NCI-H2196 (cell line): ENCODE results near the gene EVA1C.
"Not testable (repeated sequence)": the region's sequence is repeated elsewhere in the genome, so short reads cannot be mapped to it uniquely, and the experiment has no call there.

Experiments used
- DNase-seq: peaks from one replicate; lab custom pipeline; 2025; ENCODE audit not compliant: unreplicated experiment; lab: John Stamatoyannopoulos, UW

Gene EVA1C

DNA sequence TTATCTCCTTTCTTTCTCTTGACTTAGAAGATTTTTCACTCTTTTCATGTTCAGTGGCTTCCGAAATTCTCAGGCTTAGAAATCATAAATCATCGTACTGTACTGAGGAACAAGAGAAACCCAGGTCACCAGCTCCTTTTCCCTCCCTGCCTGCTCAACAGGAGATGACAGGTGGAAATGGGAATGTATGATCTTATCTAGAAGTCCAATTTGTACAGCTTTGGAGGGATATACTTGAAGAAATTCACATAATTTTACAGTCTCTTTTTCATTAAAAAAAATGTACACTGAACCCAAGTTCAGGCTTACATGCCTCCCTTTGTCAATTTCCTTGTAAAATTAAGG lies 11.7 kb downstream of the EVA1C start:
- no peak for DNase-seq

DNA sequence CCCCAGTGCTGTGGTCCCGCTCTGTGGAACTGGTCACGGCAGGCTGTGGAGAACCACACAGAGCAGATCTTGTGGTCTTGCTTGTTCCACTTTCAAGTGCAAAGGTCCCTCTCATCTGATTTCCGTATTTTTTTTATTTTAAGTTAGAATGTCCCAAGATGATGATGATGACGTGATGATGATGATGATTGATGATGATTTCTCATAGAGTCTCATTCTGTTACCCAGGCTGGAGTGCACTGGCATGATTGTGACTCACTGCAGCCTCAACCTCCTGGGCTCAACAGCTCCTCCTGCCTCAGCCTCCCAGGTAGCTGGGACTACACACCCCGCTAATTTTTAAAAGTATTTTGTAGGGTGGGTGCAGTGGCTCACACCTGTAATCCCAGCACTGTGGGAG lies 12.2 kb downstream of the EVA1C start:
- DNase-seq: no peak

DNA sequence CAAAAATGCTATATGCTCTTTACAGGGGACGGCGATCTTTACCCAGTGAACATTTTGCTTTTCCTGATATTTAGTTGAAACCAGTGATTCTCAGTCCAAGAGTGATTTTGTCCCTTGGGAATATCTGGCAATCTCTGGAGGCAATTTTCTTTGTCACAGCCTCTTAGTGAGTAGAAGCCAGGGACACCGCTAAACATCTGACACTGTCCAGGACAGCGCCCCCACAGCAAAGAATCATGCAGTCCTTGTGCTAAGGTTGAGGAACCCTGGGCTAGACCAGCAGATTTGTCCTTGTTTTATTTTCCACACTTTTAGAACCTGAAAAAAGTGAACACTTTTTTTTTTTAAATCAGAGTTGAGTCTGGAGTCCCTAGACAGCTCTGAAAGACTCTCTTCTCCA lies 13.1 kb downstream of the EVA1C start:
- no peak for DNase-seq

GRCh38 chr21:32426066-32426465 lies 13.6 kb downstream of the EVA1C start:
- DNase-seq: no peak

GRCh38 chr21:32426592-32427051 lies 14.1 kb downstream of the EVA1C start:
- DNase-seq: no peak

- DNase-seq: no peak
Measured at GRCh38 chr21:32427958-32428623, 15.6 kb downstream of the EVA1C start.

GRCh38 chr21:32432982-32433660 lies 20.6 kb downstream of the EVA1C start:
- DNase-seq: not testable (repeated sequence)

- DNase-seq: no peak
Measured at GRCh38 chr21:32437729-32438128, 25.2 kb downstream of the EVA1C start.

DNA sequence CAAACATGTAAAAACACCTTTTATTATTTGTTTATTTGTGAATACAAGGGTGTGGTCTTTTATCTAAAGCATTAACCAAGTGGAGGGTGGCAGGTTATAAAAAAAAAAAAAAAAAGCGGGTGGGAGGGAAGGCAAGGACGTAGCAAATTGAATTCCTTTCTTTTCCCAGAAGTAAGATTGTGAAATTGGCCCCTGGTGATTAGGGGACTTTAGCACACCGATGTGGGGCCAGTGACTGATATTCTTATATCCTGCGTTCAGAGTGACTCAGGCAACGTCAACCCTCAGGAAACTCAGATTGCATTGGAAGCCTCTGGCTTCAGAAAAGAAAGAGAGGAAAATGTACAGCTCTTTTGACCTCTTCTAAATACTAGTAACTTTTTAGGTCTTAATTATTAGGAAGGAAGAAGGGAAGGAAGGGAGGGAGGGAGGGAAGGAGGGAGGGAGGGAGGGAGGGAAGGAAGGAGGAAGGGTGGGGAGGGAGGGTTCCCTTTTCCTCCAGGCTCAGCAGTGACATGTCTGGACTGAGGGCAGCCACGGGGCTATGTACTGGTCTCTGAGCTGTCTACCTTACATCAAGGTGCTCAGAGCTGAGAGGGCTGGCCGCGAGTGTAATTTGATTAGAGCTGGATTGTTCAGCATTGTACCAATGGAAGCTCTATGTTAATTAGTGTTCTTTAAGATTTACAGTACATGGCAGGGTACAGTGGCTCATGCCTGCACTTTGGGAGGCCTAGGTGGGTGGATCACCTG lies 30.2 kb downstream of the EVA1C start:
- no peak for DNase-seq

DNA sequence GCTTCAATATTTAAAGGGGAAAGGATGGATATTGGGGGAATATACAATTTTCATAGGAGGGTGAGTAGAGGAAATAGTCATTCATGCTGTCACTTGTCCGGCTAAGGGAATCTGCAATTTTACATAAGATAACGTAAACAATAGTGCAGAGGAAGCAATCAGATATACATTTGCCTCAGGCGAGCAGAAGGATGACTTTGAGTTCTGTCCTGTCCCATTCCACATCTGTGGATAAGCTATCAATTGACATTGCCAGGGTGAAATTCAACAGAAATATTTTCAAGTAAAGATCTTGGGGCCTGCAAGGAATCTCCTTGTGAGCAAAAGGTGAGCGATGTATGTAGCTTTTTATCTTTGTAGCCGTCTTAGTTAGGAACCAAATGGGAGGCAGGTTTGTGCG lies 32.6 kb downstream of the EVA1C start:
- no peak for DNase-seq

GRCh38 chr21:32446440-32446839 lies 33.9 kb downstream of the EVA1C start:
- not testable (repeated sequence) for DNase-seq

DNA sequence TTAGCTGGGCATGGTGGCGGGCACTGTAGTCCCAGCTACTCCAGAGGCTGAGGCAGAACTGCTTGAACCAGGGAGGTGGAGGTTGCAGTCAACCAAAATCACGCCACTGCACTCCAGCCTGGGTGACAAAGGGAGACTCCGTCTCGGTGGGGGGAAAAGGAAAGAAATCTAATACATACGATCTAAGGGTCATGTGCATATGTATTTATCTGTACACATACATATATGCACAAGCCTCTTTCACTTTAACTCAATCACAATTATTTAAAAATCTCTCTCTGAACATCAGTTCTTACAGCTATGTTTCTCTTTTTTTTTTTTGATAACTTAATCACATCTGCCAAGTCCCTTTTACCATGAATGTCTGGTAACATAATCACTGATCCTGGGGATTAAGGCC lies 34.7 kb downstream of the EVA1C start:
- no peak for DNase-seq

GRCh38 chr21:32448803-32449594 lies 36.5 kb downstream of the EVA1C start:
- DNase-seq: no peak

DNA sequence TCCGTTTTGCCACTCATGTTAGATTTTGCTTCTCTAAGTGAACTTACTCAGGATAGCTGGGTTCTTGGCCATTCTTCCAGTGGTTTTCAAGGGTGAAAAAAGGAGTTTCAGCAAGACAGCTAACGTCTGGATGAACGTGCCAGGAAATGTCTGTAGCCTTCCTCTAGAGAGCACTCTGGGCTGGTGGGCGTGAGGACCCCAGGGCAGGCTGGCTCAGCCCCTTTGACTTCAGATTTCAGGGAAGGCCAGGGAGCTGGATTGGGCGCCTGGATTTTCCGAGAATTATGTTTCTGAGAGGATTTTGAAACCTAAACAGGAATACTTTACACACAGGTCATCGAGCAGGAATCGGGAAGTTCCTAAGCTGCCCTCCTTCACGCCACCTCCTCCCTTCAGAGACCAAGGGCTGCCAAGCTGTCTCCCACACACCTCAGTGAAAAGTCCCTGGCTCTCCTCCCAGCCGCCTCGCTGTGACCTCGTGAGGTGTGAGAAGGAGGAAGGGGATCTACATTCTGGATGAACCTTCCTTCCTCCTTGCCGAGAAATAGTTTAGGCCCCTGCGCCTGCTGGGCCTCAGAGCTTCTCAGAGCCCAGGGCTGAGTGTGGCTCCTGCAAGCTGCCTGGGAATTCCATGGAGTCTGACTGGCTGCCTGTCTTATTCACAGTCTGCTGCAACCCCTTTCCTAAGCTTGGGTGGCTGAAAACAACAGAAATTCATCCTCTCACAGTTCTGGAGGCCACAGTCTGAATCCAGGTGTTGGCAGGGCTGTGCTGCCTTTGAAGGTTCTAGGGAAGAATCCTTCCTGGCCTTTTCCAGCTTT lies 38.6 kb downstream of the EVA1C start:
- not testable (repeated sequence) for DNase-seq

- DNase-seq: not testable (repeated sequence)
Measured at GRCh38 chr21:32452191-32452590, 39.7 kb downstream of the EVA1C start.

GRCh38 chr21:32452641-32453040 lies 40.1 kb downstream of the EVA1C start:
- no peak for DNase-seq

- DNase-seq: no peak
Measured at GRCh38 chr21:32455548-32455947, 43.0 kb downstream of the EVA1C start.

DNA sequence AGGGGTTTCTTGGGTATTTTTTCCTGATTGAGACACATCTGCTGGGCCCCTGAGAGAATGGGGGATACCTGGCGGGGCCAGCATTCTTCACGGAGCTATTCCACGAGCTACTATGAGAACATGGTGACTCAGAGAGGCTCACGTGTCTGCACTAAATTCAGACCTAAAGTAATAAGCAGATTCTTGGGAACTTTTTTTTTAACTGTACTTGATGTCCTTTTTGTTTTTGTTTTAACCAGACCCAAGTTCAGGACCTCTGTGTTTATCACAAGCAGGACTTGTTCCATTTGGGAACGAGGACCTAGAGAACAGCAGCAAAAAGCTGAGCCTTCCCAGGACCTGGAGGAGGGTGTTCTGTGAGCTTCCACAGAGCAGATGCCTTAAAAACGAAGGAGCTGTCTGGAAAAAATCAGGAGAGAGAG lies 44.0 kb downstream of the EVA1C start:
- no peak for DNase-seq

DNA sequence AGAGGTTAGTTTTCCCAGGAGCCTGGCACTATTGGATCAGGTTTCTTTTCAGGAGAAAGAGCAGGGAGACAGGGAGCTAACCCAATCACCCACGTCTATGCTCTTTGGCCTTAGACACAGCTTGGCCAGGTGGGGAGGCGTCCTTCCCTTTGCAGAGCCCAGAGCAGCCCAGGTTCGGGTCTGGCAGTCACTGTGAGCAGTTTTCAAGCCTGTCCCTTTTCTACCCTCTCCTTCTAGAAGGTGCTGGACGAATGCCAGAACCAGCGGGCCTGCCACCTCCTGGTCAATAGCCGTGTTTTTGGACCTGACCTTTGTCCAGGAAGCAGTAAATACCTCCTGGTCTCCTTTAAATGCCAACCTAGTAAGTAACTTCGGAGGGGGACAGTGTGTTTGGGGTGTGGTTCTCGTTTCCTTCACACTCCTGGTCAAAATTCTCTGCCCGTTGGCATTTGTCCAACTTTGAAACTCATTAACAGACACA lies 44.9 kb downstream of the EVA1C start:
- DNase-seq: peak; percentile 23

- DNase-seq: no peak
Measured at GRCh38 chr21:32457962-32458361, 45.5 kb downstream of the EVA1C start.
